OCI-LY7 (cell line): Measurements from ENCODE around the gene FHIT. TPM values are rescaled to one million over a fixed set of nuclear protein-coding genes. Genes with fewer than 3 reads are reported as not detected.

Source experiments
- BruUV-seq: library from RNA; stranded (reverse); fragments of 400-500 nt; replicated peaks from 2 replicates; lab custom pipeline; 2021; lab: Mats Ljungman, UMichigan
- CTCF ChIA-PET: fragments of 300-600 bp; sonication (Branson Sonifier 250); formaldehyde crosslinking; loops from one replicate; lab custom pipeline; 2022; ENCODE audit warnings: antibody characterized with exemption; ENCODE audit not compliant: unreplicated experiment; lab: Charles Lee
- POLR2A ChIA-PET: fragments of 300-600 bp; sonication (Branson Sonifier 250); formaldehyde crosslinking; loops from one replicate; lab custom pipeline; 2022; ENCODE audit warnings: antibody characterized with exemption; lab: Charles Lee
- DNase-seq: peaks from one replicate; pipeline ENCODE4 v3.0.0-alpha.2; 2015; ENCODE audit warnings: low spot score
- H2AFZ ChIP-seq: fragments of 200-600 bp; sonication (generic), shearing (Covaris generic); 2 replicates; pipeline ENCODE4 v1.6.1; 2014; ENCODE audit warnings: mild to moderate bottlenecking, antibody characterized with exemption, low read length, moderate library complexity
- H3K27ac ChIP-seq: fragments of 200-600 bp; sonication (generic); 2 replicates; pipeline ENCODE4 v1.5.1; 2014; ENCODE audit warnings: mixed run types, low read depth, mild to moderate bottlenecking, moderate library complexity, low read length, inconsistent platforms; ENCODE audit not compliant: poor library complexity, severe bottlenecking
- H3K36me3 ChIP-seq: fragments of 200-600 bp; sonication (generic); 2 replicates; pipeline ENCODE4 v1.6.1; 2014; ENCODE audit warnings: mild to moderate bottlenecking, antibody characterized with exemption, low read length, moderate library complexity, mixed read lengths; ENCODE audit not compliant: insufficient read depth
- H3K4me1 ChIP-seq: fragments of 200-600 bp; sonication (generic); 2 replicates; pipeline ENCODE4 v1.5.1; 2014; ENCODE audit warnings: mild to moderate bottlenecking, low read length; ENCODE audit not compliant: insufficient read depth, poor library complexity, severe bottlenecking
- H3K4me2 ChIP-seq: fragments of 200-600 bp; sonication (generic); 2 replicates; pipeline ENCODE4 v1.6.1; 2014; ENCODE audit warnings: mild to moderate bottlenecking, low read length
- H3K4me3 ChIP-seq: fragments of 200-600 bp; sonication (generic); 2 replicates; pipeline ENCODE4 v1.5.1; 2014; ENCODE audit warnings: mild to moderate bottlenecking, low read depth, low read length; ENCODE audit not compliant: poor library complexity, severe bottlenecking
- H3K79me2 ChIP-seq: fragments of 200-600 bp; sonication (generic); 2 replicates; pipeline ENCODE4 v1.6.1; 2016; ENCODE audit warnings: low read depth, mild to moderate bottlenecking, low read length, moderate library complexity, mixed read lengths; ENCODE audit not compliant: insufficient read depth
- H3K9me2 ChIP-seq: fragments of 200-600 bp; sonication (generic); 2 replicates; pipeline ENCODE4 v1.6.1; 2016; ENCODE audit warnings: mild to moderate bottlenecking, low read length, mixed read lengths; ENCODE audit not compliant: insufficient read depth
- H3K9me3 ChIP-seq: fragments of 200-600 bp; sonication (generic); 2 replicates; pipeline ENCODE4 v1.6.1; 2014; ENCODE audit warnings: mild to moderate bottlenecking, mixed run types, low read length, mixed read lengths
- H4K20me1 ChIP-seq: fragments of 200-600 bp; sonication (generic); 2 replicates; pipeline ENCODE4 v1.6.1; 2014; ENCODE audit warnings: mild to moderate bottlenecking, antibody characterized with exemption, low read length, moderate library complexity, mixed read lengths; ENCODE audit not compliant: insufficient read depth
- CTCF ChIP-seq: fragments of 200-600 bp; sonication (generic); conservative IDR thresholded peaks from 2 replicates; pipeline ENCODE4 v1.5.1; 2014; ENCODE audit warnings: mild to moderate bottlenecking, antibody characterized with exemption, low read length, moderate library complexity, mixed read lengths
- EZH2phosphoT487 ChIP-seq: fragments of 200-600 bp; sonication (generic); IDR thresholded peaks from 2 replicates; pipeline ENCODE4 v1.6.1; 2018; ENCODE audit warnings: low read depth, borderline replicate concordance, mild to moderate bottlenecking, mixed run types, antibody characterized with exemption, low read length, moderate library complexity, mixed read lengths
- intact Hi-C: fragments of 100-400 bp; cut with micrococcal nuclease; formaldehyde crosslinking; loops from one replicate; pipeline ENCODE4 v1.10.0; 2022; ENCODE audit not compliant: unreplicated experiment
- total RNA-seq, 2 experiments: library from RNA; depleted of rRNA in 1 of 2; stranded (reverse); fragments of >200 nt in 1 of 2; shearing (Covaris generic) in 1 of 2; gene quantifications; 2 replicates each; pipeline ENCODE4 v1.2.3, GENCODE V29; 2014 to 2022

Gene FHIT
- total RNA-seq, 2 experiments from 2014 or later = 5.0 to 10.9 TPM

GRCh38 chr3:60192297-60193114, 1058.7 kb downstream of the FHIT start:
- Histone ChIP-seq H3K36me3 (no peaks in the 10 kb centered on the region), H3K4me2 (no peak overlapping the region), H3K79me2 (no peaks in the 10 kb centered on the region), H3K9me3 (no peaks in the 10 kb centered on the region), H3K4me3 (no peak overlapping the region), H3K27ac (no peak overlapping the region), H3K4me1 (no peaks in the 10 kb centered on the region), H3K9me2 (no peaks in the 10 kb centered on the region), H2AFZ (no peak overlapping the region), H4K20me1 (no peaks in the 10 kb centered on the region)
- no peak for DNase-seq
- ChIA-PET POLR2A (no interaction called here), CTCF (no interaction called here)
- no TSS peak for BruUV-seq
- TF ChIP-seq CTCF = no peak
- TF ChIP-seq EZH2phosphoT487 = no peak
- intact Hi-C loops = no loop called here

DNA sequence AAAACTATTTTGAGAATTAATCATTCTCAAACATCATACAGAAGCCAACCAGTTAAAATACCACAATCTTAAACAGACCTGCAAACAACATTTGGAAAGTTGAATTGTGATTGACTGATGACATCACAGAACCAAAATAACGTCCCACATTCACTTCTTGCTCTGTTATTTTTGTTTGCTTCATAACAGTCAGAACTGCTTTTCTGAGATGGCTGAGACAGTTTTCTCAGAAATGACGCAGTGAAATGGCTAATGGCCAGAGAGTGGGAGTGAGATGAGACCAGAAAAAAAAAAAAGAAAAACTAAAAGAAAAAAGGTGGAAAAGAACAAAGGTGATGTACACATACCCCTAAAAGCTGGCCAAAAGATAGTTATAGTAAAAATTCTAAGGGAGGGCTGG, 1061.2 kb downstream of the FHIT start:
- no peaks in the 10 kb centered on the region for H3K36me3 ChIP-seq
- no peak for DNase-seq
- H4K20me1 ChIP-seq = no peaks in the 10 kb centered on the region
- intact Hi-C loops = no loop called here
- H3K4me3 ChIP-seq = no peak overlapping the region
- no peaks in the 10 kb centered on the region for H3K79me2 ChIP-seq
- H3K4me1 ChIP-seq = no peaks in the 10 kb centered on the region
- BruUV-seq = no TSS peak
- H3K9me2 ChIP-seq = no peaks in the 10 kb centered on the region
- H3K27ac ChIP-seq = no peak overlapping the region
- no peak overlapping the region for H3K4me2 ChIP-seq
- no peak overlapping the region for H2AFZ ChIP-seq
- CTCF ChIA-PET = no interaction called here
- no peak for TF ChIP-seq CTCF
- TF ChIP-seq EZH2phosphoT487 = no peak
- H3K9me3 ChIP-seq = no peaks in the 10 kb centered on the region
- POLR2A ChIA-PET = interaction anchor here (0.6 kb wide), 1 partner anchor 372 kb away, joined by 3 read pairs; no protein-coding TSS in a partner anchor

GRCh38 chr3:60189304-60189703, 1061.9 kb downstream of the FHIT start:
- H4K20me1 ChIP-seq = no peaks in the 10 kb centered on the region
- TF ChIP-seq EZH2phosphoT487 = no peak
- no peak for TF ChIP-seq CTCF
- ChIA-PET CTCF (no interaction called here), POLR2A (interaction anchor here (1.0 kb wide), 1 partner anchor 9 kb away, joined by 3 read pairs; no protein-coding TSS in a partner anchor)
- no peak overlapping the region for H3K27ac ChIP-seq
- no peak for DNase-seq
- no peaks in the 10 kb centered on the region for H3K36me3 ChIP-seq
- no peak overlapping the region for H2AFZ ChIP-seq
- H3K4me3 ChIP-seq = no peak overlapping the region
- H3K9me2 ChIP-seq = no peaks in the 10 kb centered on the region
- intact Hi-C loops = no loop called here
- no peaks in the 10 kb centered on the region for H3K79me2 ChIP-seq
- BruUV-seq = no TSS peak
- no peaks in the 10 kb centered on the region for H3K4me1 ChIP-seq
- no peaks in the 10 kb centered on the region for H3K9me3 ChIP-seq
- no peak overlapping the region for H3K4me2 ChIP-seq
